Hepatocyte (in vitro differentiated cells): Measurements from ENCODE around the gene GPR78.

Source experiments
- EZH2 ChIP-seq: fragments of 200-600 bp; sonication (generic); IDR thresholded peaks from 2 replicates; pipeline ENCODE4 v1.6.1; 2016; ENCODE audit warnings: antibody characterized with exemption, mild to moderate bottlenecking, borderline replicate concordance
- EZH2phosphoT487 ChIP-seq: fragments of 200-600 bp; sonication (generic); IDR thresholded peaks from one replicate; pipeline ENCODE4 v1.6.1; 2018; ENCODE audit warnings: antibody characterized with exemption, mild to moderate bottlenecking, low read depth, moderate library complexity; ENCODE audit not compliant: unreplicated experiment, severe bottlenecking
- TF ChIP-seq, protein P1 (sequence below): fragments of 200-600 bp; sonication (generic); IDR thresholded peaks from 2 replicates; pipeline ENCODE4 v1.5.1; 2016; ENCODE audit warnings: antibody characterized with exemption, mild to moderate bottlenecking; ENCODE audit not compliant: poor library complexity

DNA sequence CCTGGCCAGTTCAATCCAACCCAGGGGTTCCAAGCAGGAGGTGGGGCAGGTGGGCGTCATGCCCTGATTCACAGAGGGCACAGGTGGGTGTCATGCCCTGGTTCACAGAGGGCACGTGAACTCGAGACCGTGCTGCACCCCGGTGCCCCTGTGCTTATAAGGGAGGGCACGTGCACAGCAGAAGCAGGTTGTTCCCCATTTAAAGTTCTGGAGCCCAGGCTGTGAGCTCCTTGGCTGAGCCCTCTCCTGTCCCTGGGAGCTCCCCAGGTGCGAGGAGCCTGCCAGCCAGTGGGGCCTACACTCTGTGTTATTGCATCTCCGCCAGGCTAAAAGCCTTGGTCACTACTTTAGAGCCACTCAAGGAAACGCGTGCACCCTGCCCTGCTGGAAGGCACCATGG lies 9.1 kb downstream of the GPR78 start:
- TF ChIP-seq, protein P1, sequence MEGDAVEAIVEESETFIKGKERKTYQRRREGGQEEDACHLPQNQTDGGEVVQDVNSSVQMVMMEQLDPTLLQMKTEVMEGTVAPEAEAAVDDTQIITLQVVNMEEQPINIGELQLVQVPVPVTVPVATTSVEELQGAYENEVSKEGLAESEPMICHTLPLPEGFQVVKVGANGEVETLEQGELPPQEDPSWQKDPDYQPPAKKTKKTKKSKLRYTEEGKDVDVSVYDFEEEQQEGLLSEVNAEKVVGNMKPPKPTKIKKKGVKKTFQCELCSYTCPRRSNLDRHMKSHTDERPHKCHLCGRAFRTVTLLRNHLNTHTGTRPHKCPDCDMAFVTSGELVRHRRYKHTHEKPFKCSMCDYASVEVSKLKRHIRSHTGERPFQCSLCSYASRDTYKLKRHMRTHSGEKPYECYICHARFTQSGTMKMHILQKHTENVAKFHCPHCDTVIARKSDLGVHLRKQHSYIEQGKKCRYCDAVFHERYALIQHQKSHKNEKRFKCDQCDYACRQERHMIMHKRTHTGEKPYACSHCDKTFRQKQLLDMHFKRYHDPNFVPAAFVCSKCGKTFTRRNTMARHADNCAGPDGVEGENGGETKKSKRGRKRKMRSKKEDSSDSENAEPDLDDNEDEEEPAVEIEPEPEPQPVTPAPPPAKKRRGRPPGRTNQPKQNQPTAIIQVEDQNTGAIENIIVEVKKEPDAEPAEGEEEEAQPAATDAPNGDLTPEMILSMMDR: no peak
- no peak for TF ChIP-seq EZH2
- no peak for TF ChIP-seq EZH2phosphoT487
